HepG2 (cell line): Measurements from ENCODE around the gene FRMD8. TPM values are rescaled to one million over a fixed set of nuclear protein-coding genes. Genes with fewer than 3 reads are reported as not detected.
A peak's percentile ranks its signal among the peaks of the same experiment; 100 is the strongest.

Source experiments
- CBX1 ChIP-seq: IDR thresholded peaks from one replicate; pipeline ENCODE4 v1.6.1; 2016; ENCODE audit warnings: antibody characterized with exemption, low read depth
- KDM1A ChIP-seq: IDR thresholded peaks from 2 replicates; pipeline ENCODE4 v1.6.1; 2016; ENCODE audit warnings: missing compliant biosample characterization
- KLF6 ChIP-seq: IDR thresholded peaks from 2 replicates; pipeline ENCODE4 v1.8.0; 2016; ENCODE audit warnings: missing biosample characterization, missing genetic modification reagents
- MIER3 ChIP-seq: IDR thresholded peaks from 2 replicates; pipeline ENCODE4 v1.6.1; 2016; ENCODE audit warnings: missing compliant biosample characterization, borderline replicate concordance
- NFIB ChIP-seq: sonication (generic); formaldehyde crosslinking; IDR thresholded peaks from 2 replicates; pipeline ENCODE4 v1.9.0; 2021; ENCODE audit warnings: missing genetic modification reagents, mild to moderate bottlenecking, borderline replicate concordance
- RNF2 ChIP-seq: fragments of 450-650 bp; conservative IDR thresholded peaks from 2 replicates; pipeline ENCODE4 v1.6.1; 2016; ENCODE audit warnings: low read depth
- SOX5 ChIP-seq: IDR thresholded peaks from 2 replicates; pipeline ENCODE4 v1.6.1; 2016; ENCODE audit warnings: borderline replicate concordance
- SP4 ChIP-seq: sonication (generic); formaldehyde crosslinking; IDR thresholded peaks from 2 replicates; pipeline ENCODE4 v1.8.1; 2023; ENCODE audit warnings: mild to moderate bottlenecking, missing genetic modification reagents
- TBP ChIP-seq: sonication (generic); formaldehyde crosslinking; IDR thresholded peaks from 2 replicates; pipeline ENCODE4 v1.5.0; 2020; ENCODE audit warnings: missing genetic modification reagents
- ZC3H13 ChIP-seq: sonication (generic); formaldehyde crosslinking; IDR thresholded peaks from 2 replicates; pipeline ENCODE4 v1.8.1; 2023; ENCODE audit warnings: mild to moderate bottlenecking, missing genetic modification reagents, moderate library complexity
- ZFP62 ChIP-seq: sonication (generic); formaldehyde crosslinking; IDR thresholded peaks from 2 replicates; pipeline ENCODE4 v1.4.0; 2020; ENCODE audit warnings: missing genetic modification reagents
- ZFYVE20 ChIP-seq: sonication (generic); formaldehyde crosslinking; IDR thresholded peaks from 2 replicates; pipeline ENCODE4 v1.8.0; 2023; ENCODE audit warnings: low read depth, mild to moderate bottlenecking, moderate library complexity, missing genetic modification reagents, borderline replicate concordance
- ZNF138 ChIP-seq: sonication (generic); formaldehyde crosslinking; IDR thresholded peaks from 2 replicates; pipeline ENCODE4 v1.5.0; 2020; ENCODE audit warnings: mild to moderate bottlenecking, low read depth, missing genetic modification reagents
- ZNF180 ChIP-seq: sonication (generic); formaldehyde crosslinking; IDR thresholded peaks from 2 replicates; pipeline ENCODE4 v1.4.0; 2020; ENCODE audit warnings: low read depth, missing genetic modification reagents, borderline replicate concordance
- ZNF451 ChIP-seq: sonication (generic); formaldehyde crosslinking; IDR thresholded peaks from 2 replicates; pipeline ENCODE4 v1.5.0; 2020; ENCODE audit warnings: mild to moderate bottlenecking, missing genetic modification reagents
- ZNF567 ChIP-seq: sonication (generic); formaldehyde crosslinking; IDR thresholded peaks from 2 replicates; pipeline ENCODE4 v1.8.1; 2023; ENCODE audit warnings: mild to moderate bottlenecking, missing genetic modification reagents, borderline replicate concordance
- ZNF788 ChIP-seq: sonication (generic); formaldehyde crosslinking; IDR thresholded peaks from 2 replicates; pipeline ENCODE4 v1.5.0; 2020; ENCODE audit warnings: mild to moderate bottlenecking, missing genetic modification reagents, borderline replicate concordance
- polyA plus RNA-seq, 8 experiments: library from polyadenylated mRNA; depleted of rRNA in 3 of 8; stranded (reverse) in 7 of 8; unstranded in 1 of 8; fragments of >200 nt; fragmentation: Illumina TruSeq in 4 of 8; extraction: Trizol in 4 of 8; gene quantifications; 2 replicates each; pipeline versions ENCODE4 v1.2.1 to v1.2.3, GENCODE V29; 2011 to 2016; ENCODE audit warnings: low read depth in 4 of 8, missing spikeins in 1 of 8, mixed read lengths in 1 of 8; ENCODE audit not compliant: insufficient read depth in 1 of 8
- total RNA-seq, 5 experiments: library from RNA; depleted of rRNA; stranded (reverse); fragments of >200 nt; fragmentation: Illumina TruSeq; extraction: Trizol; gene quantifications; 2 replicates each; pipeline ENCODE4 v1.2.3, GENCODE V29; 2016; ENCODE audit warnings: low read depth in 1 of 5
- TF ChIP-seq, protein P1 (sequence below): sonication (generic); formaldehyde crosslinking; IDR thresholded peaks from 2 replicates; pipeline ENCODE4 v1.5.1; 2020; ENCODE audit warnings: missing genetic modification reagents, mild to moderate bottlenecking, borderline replicate concordance
- TF ChIP-seq, protein P2 (sequence below): IDR thresholded peaks from 2 replicates; pipeline ENCODE4 v1.6.1; 2016; ENCODE audit warnings: mild to moderate bottlenecking, missing biosample characterization, missing genetic modification reagents
- TF ChIP-seq, protein P3 (sequence below): IDR thresholded peaks from 2 replicates; pipeline ENCODE4 v1.6.1; 2016
- TF ChIP-seq, protein P4 (sequence below): sonication (generic); formaldehyde crosslinking; IDR thresholded peaks from 2 replicates; pipeline ENCODE4 v1.4.0; 2020; ENCODE audit warnings: missing genetic modification reagents
- TF ChIP-seq, protein P5 (sequence below): sonication (generic); formaldehyde crosslinking; IDR thresholded peaks from 2 replicates; pipeline ENCODE4 v1.4.0; 2020; ENCODE audit warnings: missing genetic modification reagents, borderline replicate concordance

Gene FRMD8
- total and polyA plus RNA-seq, 2 of the 13 experiments (the other 11 are each of a cell fraction or from before 2014, with no cell fraction given), result 5.8 to 20.6 TPM

DNA sequence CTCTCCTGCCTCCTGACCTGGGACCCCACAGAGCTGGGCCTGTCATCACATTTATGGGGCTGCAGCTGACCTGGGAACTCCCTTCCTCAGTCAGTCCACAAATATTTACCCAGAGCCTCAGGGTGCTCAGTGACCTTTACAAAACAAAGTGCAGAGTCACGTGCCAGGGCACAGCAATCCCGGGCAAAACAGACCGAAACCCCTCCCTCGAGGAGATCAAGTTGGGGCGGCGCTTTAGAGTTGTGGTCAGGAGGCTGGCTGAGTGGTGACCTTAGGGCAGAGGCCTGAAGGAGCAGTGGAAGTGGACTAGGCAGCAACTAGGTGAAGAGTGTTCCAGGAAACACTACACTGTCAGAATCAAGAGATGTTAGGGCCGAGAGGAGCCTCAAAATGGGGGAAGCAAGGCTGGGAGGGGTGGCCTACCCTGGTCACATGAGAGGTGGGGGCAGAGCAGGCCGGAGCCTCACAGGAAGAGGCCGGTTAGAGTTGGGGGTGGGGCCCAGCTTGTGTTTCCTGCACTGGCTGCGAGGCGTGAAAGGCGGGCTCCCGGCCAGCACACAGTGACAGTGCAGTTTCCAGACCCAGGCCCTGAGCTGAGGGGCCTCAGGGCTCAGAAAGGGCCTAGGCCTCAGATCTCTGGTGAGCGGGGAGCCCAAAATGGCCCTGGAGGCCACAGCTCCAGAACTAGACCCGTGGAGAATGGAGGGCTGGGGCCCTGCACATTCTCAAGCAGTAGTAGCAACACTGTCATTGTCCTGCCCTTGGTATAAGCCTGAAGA is 32.4 kb downstream of the FRMD8 start (continued):
- TF ChIP-seq, protein P1, sequence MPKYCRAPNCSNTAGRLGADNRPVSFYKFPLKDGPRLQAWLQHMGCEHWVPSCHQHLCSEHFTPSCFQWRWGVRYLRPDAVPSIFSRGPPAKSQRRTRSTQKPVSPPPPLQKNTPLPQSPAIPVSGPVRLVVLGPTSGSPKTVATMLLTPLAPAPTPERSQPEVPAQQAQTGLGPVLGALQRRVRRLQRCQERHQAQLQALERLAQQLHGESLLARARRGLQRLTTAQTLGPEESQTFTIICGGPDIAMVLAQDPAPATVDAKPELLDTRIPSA (CRISPR knock-in tag), result no peak
- TF ChIP-seq ZFYVE20 (CRISPR knock-in tag) (no peak), KDM1A (CRISPR knock-in tag) (no peak), ZNF788 (CRISPR knock-in tag) (no peak; the same call in 1 of the 2 replicates), ZC3H13 (peak; percentile 94), SOX5 (CRISPR knock-in tag) (peak; percentile 94), CBX1 (peak; percentile 76), SP4 (CRISPR knock-in tag) (peak; percentile 84), RNF2 (no peak; the same call in 1 of the 2 replicates), MIER3 (CRISPR knock-in tag) (peak; percentile 64), KLF6 (CRISPR knock-in tag) (peak; percentile 22; the same call in 1 of the 2 replicates), TBP (CRISPR knock-in tag) (no peak), ZNF567 (no peak), ZNF451 (CRISPR knock-in tag) (no peak; the same call in 1 of the 2 replicates), ZNF138 (no peak; the same call in 1 of the 2 replicates), ZNF180 (CRISPR knock-in tag) (no peak), NFIB (CRISPR knock-in tag) (no peak), ZFP62 (CRISPR knock-in tag) (no peak)
- TF ChIP-seq, protein P2, sequence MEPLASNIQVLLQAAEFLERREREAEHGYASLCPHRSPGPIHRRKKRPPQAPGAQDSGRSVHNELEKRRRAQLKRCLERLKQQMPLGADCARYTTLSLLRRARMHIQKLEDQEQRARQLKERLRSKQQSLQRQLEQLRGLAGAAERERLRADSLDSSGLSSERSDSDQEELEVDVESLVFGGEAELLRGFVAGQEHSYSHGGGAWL (CRISPR knock-in tag), result no peak; the same call in 1 of the 2 replicates
- TF ChIP-seq, protein P3, sequence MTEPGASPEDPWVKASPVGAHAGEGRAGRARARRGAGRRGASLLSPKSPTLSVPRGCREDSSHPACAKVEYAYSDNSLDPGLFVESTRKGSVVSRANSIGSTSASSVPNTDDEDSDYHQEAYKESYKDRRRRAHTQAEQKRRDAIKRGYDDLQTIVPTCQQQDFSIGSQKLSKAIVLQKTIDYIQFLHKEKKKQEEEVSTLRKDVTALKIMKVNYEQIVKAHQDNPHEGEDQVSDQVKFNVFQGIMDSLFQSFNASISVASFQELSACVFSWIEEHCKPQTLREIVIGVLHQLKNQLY (CRISPR knock-in tag), result peak; percentile 94
- TF ChIP-seq, protein P4, sequence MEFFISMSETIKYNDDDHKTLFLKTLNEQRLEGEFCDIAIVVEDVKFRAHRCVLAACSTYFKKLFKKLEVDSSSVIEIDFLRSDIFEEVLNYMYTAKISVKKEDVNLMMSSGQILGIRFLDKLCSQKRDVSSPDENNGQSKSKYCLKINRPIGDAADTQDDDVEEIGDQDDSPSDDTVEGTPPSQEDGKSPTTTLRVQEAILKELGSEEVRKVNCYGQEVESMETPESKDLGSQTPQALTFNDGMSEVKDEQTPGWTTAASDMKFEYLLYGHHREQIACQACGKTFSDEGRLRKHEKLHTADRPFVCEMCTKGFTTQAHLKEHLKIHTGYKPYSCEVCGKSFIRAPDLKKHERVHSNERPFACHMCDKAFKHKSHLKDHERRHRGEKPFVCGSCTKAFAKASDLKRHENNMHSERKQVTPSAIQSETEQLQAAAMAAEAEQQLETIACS (CRISPR knock-in tag), result no peak
- TF ChIP-seq, protein P5, sequence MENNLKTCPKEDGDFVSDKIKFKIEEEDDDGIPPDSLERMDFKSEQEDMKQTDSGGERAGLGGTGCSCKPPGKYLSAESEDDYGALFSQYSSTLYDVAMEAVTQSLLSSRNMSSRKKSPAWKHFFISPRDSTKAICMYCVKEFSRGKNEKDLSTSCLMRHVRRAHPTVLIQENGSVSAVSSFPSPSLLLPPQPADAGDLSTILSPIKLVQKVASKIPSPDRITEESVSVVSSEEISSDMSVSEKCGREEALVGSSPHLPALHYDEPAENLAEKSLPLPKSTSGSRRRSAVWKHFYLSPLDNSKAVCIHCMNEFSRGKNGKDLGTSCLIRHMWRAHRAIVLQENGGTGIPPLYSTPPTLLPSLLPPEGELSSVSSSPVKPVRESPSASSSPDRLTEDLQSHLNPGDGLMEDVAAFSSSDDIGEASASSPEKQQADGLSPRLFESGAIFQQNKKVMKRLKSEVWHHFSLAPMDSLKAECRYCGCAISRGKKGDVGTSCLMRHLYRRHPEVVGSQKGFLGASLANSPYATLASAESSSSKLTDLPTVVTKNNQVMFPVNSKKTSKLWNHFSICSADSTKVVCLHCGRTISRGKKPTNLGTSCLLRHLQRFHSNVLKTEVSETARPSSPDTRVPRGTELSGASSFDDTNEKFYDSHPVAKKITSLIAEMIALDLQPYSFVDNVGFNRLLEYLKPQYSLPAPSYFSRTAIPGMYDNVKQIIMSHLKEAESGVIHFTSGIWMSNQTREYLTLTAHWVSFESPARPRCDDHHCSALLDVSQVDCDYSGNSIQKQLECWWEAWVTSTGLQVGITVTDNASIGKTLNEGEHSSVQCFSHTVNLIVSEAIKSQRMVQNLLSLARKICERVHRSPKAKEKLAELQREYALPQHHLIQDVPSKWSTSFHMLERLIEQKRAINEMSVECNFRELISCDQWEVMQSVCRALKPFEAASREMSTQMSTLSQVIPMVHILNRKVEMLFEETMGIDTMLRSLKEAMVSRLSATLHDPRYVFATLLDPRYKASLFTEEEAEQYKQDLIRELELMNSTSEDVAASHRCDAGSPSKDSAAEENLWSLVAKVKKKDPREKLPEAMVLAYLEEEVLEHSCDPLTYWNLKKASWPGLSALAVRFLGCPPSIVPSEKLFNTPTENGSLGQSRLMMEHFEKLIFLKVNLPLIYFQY, result no peak
